Vagina (tissue), 2 donors: ENCODE results near the gene BCAS3.

Source experiments
- CTCF ChIP-seq, 3 experiments: fragments of 450-650 bp in 2 of 3; fragments of 200-600 bp in 1 of 3; sonication (generic) in 1 of 3; IDR thresholded peaks; one replicate each; pipeline ENCODE4 v1.5.1; 2017 to 2019; ENCODE audit warnings: antibody characterized with exemption in 3 of 3, mild to moderate bottlenecking in 2 of 3, moderate library complexity in 2 of 3
- POLR2AphosphoS5 ChIP-seq, 2 donors: sonication (generic); formaldehyde crosslinking; IDR thresholded peaks; one replicate each; pipeline ENCODE4 v1.9.0; 2017; ENCODE audit warnings: antibody characterized with exemption in 2 of 2, mild to moderate bottlenecking in 2 of 2, low read depth in 1 of 2; ENCODE audit not compliant: insufficient read depth in 1 of 2

GRCh38 chr17:61349350-61349749, 671.7 kb downstream of the BCAS3 start:
- TF ChIP-seq CTCF (IDR thresholded peaks at IDR 0.05), result no peak
- TF ChIP-seq POLR2AphosphoS5 (IDR thresholded peaks at IDR 0.05; ENCODE audit: insufficient read depth in 1 of 2, low read depth in 1 of 2), result no peak
